ENCODE data around the gene EYA2. TPM values are rescaled to one million over a fixed set of nuclear protein-coding genes. Genes with fewer than 3 reads are reported as not detected.

EYA2 gene
- total and polyA plus RNA-seq, 2 of the 4 experiments (the other 2 are of a cell fraction) = 2.3 to 5.4 TPM

DNA sequence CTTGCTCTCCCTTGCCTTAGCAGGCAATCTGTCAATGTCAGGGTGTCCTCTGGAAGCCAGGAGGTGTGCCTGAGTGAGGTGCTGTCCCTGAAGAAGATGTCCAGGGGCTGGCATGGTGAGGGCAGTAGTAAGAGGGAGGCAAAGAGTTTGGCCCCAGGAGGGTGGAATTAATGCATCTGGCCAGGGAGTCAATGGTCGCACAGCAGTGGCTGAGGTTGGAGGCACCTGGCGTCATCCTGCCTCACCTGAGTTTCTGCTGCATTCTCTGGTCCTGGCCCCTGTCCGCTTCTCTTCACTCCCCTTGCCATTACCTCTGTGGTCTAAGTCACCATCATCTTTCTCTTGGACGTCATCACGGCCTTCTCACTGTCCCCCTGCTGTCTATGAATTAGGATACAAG, 255.3 kb downstream of the EYA2 start:
- Histone ChIP-seq H4K5ac (ENCODE audit: low read depth, low read length) (no peak overlapping the region), H3K9me1 (ENCODE audit: insufficient read depth, low read length) (no peaks in the 10 kb centered on the region; the same call in 1 of the 2 replicates), H3K36me3 (ENCODE audit: control insufficient read depth, insufficient read depth, low read length) (no peaks in the 10 kb centered on the region), H3K9me3 (ENCODE audit: control insufficient read depth, insufficient read depth, low read length) (no peaks in the 10 kb centered on the region), H3K56ac (ENCODE audit: extremely low read depth, insufficient read depth, low read length) (no peak overlapping the region), H2AFZ (replicated peaks; ENCODE audit: low read length, poor library complexity) (no peak overlapping the region), H2BK5ac (ENCODE audit: low read depth, low read length, poor library complexity, severe bottlenecking) (no peak overlapping the region), H2AK5ac (ENCODE audit: low read depth, low read length) (peak overlapping the region; percentile 42; the same call in 1 of the 2 replicates), H3K23ac (ENCODE audit: low read depth, low read length) (no peak overlapping the region), H3K4ac (ENCODE audit: low read depth, low read length) (no peak overlapping the region), H4K91ac (ENCODE audit: insufficient read depth, low read depth, low read length) (no peak overlapping the region), H3K27me3 (ENCODE audit: control insufficient read depth, insufficient read depth, low read length) (no peaks in the 10 kb centered on the region), H2AK9ac (replicated peaks; ENCODE audit: low read depth, low read length, poor library complexity) (no peak overlapping the region), H3K4me1 (ENCODE audit: control insufficient read depth, insufficient read depth, low read length) (peaks cover 8% of the 10 kb centered on the region; the same call in 1 of the 2 replicates), H4K20me1 (ENCODE audit: insufficient read depth, low read length) (no peaks in the 10 kb centered on the region), H3K14ac (replicated peaks; ENCODE audit: low read depth, low read length) (no peak overlapping the region), H2BK20ac (ENCODE audit: low read depth, low read length) (no peak overlapping the region), H3K9ac (ENCODE audit: low read depth, low read length) (no peak overlapping the region), H4K8ac (ENCODE audit: low read depth in 2 of 2, low read length in 2 of 2) (no peak overlapping the region), H3K4me2 (ENCODE audit: low read depth, low read length) (no peak overlapping the region), H2BK120ac (ENCODE audit: low read depth, low read length) (no peak overlapping the region), H3K4me3 (ENCODE audit: insufficient read depth, low read depth, low read length) (no peak overlapping the region), H3K18ac (ENCODE audit: low read depth, low read length) (no peak overlapping the region), H2BK15ac (ENCODE audit: low read depth, low read length) (peak overlapping the region; percentile 28; the same call in 1 of the 3 replicates), H3K27ac (ENCODE audit: insufficient read depth, low read length) (no peak overlapping the region), H3K79me1 (ENCODE audit: low read depth in 1 of 2, low read length in 2 of 2) (no peaks in the 10 kb centered on the region)
- CTCF ChIA-PET = interaction anchor here (0.7 kb wide), 1 partner anchor 396 kb away, joined by 3 read pairs; no protein-coding TSS in a partner anchor
- in situ Hi-C loops (cut with MboI; ENCODE audit: low sequenced_read_pairs) (loop anchor here (5.0 kb wide), 1 partner anchor 393 kb away; no protein-coding TSS in a partner anchor), intact Hi-C loops (cut with micrococcal nuclease) (loop anchor here (1.0 kb wide), 1 partner anchor 392 kb away; no protein-coding TSS in a partner anchor), dilution Hi-C loops (cut with HindIII; ENCODE audit: low sequenced_read_pairs, unreplicated experiment) (no loop called here)
- DNase-seq (no peak), ATAC-seq (ENCODE audit: low read depth) (no peak)
- 77% methylated on average over 3 of the region's 5 CpGs; no CpG with 5 or more reads in 1 of the 2 experiments for WGBS, 2 experiments (ENCODE audit: extremely low coverage in 2 of 2, insufficient read length in 1 of 2)
- no TSS peak for BruUV-seq (replicated peaks)
- TF ChIP-seq MAZ (IDR thresholded peaks at IDR 0.05; ENCODE audit: borderline replicate concordance, low read depth, low read length) (no peak), BHLHE40 (IDR thresholded peaks at IDR 0.05; ENCODE audit: low read depth, low read length) (no peak), RCOR1 (IDR thresholded peaks at IDR 0.05; ENCODE audit: insufficient replicate concordance, low read length) (no peak), CEBPB (IDR thresholded peaks at IDR 0.05; ENCODE audit: low read depth, low read length) (no peak), RFX5 (IDR thresholded peaks at IDR 0.05; ENCODE audit: low read depth, low read length) (no peak)
- TF ChIP-seq, protein P1, sequence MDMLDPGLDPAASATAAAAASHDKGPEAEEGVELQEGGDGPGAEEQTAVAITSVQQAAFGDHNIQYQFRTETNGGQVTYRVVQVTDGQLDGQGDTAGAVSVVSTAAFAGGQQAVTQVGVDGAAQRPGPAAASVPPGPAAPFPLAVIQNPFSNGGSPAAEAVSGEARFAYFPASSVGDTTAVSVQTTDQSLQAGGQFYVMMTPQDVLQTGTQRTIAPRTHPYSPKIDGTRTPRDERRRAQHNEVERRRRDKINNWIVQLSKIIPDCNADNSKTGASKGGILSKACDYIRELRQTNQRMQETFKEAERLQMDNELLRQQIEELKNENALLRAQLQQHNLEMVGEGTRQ (IDR thresholded peaks at IDR 0.05; ENCODE audit: low read depth, low read length) = no peak
- TF ChIP-seq, protein P2, sequence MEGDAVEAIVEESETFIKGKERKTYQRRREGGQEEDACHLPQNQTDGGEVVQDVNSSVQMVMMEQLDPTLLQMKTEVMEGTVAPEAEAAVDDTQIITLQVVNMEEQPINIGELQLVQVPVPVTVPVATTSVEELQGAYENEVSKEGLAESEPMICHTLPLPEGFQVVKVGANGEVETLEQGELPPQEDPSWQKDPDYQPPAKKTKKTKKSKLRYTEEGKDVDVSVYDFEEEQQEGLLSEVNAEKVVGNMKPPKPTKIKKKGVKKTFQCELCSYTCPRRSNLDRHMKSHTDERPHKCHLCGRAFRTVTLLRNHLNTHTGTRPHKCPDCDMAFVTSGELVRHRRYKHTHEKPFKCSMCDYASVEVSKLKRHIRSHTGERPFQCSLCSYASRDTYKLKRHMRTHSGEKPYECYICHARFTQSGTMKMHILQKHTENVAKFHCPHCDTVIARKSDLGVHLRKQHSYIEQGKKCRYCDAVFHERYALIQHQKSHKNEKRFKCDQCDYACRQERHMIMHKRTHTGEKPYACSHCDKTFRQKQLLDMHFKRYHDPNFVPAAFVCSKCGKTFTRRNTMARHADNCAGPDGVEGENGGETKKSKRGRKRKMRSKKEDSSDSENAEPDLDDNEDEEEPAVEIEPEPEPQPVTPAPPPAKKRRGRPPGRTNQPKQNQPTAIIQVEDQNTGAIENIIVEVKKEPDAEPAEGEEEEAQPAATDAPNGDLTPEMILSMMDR (conservative IDR thresholded peaks at IDR 0.05; ENCODE audit: low read depth, low read length) = no peak
- POLR2A ChIA-PET (ENCODE audit: unreplicated experiment) = no interaction called here

All from IMR-90 (cell line).